Liver (tissue), 3 donors: Measurements from ENCODE around the gene CUBN.

ENCODE experiments used
- JUND ChIP-seq, 2 donors: IDR thresholded peaks; 2 replicates each; pipeline ENCODE4 v1.6.1; 2016; ENCODE audit warnings: antibody characterized with exemption in 2 of 2
- NR2F2 ChIP-seq: IDR thresholded peaks from 2 replicates; pipeline ENCODE4 v1.6.1; 2016; ENCODE audit warnings: antibody characterized with exemption
- RAD21 ChIP-seq, 2 donors: IDR thresholded peaks; 2 replicates each; pipeline ENCODE4 v1.6.1; 2016; ENCODE audit warnings: antibody characterized with exemption in 2 of 2, mild to moderate bottlenecking in 2 of 2
- TF ChIP-seq, protein P1 (sequence below): IDR thresholded peaks from 2 replicates; pipeline ENCODE4 v1.6.1; 2016; ENCODE audit warnings: antibody characterized with exemption
- TF ChIP-seq, protein P2 (sequence below): fragments of 150-350 bp; IDR thresholded peaks from 2 replicates; pipeline ENCODE4 v1.5.1; 2017; ENCODE audit warnings: improper control_type of control experiment, low read depth, low read length; ENCODE audit not compliant: missing input control
- TF ChIP-seq, protein P3 (sequence below): IDR thresholded peaks from 2 replicates; pipeline ENCODE4 v1.6.1; 2016; ENCODE audit warnings: antibody characterized with exemption, mild to moderate bottlenecking
- donor health status: healthy.
- donor health status: healthy.

DNA sequence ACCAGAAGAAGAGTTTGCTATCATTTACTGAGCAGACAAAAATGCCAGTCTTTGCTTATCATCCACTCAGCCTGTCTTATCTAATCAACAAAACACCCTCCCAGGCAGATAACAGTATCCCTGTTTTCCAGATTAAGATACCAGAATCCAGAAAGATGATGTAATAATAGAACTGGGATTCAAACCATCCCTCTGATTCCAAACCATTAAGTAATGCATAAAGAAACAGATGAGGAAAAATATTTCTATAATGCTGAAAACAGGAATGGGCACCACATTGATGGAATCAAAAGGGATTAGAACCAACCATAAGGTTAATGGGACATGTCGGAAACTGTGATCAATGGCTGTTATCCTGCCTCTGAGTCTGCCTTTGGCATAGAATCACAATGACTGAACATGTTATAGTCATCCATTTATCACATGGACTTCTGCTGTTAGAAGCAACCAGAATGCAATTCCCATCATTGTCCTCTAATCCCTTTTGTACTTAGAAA lies 220.3 kb downstream of the CUBN start:
- TF ChIP-seq, protein P1, sequence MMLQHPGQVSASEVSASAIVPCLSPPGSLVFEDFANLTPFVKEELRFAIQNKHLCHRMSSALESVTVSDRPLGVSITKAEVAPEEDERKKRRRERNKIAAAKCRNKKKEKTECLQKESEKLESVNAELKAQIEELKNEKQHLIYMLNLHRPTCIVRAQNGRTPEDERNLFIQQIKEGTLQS = no peak
- TF ChIP-seq NR2F2 (no peak), RAD21 (IDR thresholded peaks at IDR 0.05) (no peak), JUND (IDR thresholded peaks at IDR 0.05) (no peak)
- TF ChIP-seq, protein P2, sequence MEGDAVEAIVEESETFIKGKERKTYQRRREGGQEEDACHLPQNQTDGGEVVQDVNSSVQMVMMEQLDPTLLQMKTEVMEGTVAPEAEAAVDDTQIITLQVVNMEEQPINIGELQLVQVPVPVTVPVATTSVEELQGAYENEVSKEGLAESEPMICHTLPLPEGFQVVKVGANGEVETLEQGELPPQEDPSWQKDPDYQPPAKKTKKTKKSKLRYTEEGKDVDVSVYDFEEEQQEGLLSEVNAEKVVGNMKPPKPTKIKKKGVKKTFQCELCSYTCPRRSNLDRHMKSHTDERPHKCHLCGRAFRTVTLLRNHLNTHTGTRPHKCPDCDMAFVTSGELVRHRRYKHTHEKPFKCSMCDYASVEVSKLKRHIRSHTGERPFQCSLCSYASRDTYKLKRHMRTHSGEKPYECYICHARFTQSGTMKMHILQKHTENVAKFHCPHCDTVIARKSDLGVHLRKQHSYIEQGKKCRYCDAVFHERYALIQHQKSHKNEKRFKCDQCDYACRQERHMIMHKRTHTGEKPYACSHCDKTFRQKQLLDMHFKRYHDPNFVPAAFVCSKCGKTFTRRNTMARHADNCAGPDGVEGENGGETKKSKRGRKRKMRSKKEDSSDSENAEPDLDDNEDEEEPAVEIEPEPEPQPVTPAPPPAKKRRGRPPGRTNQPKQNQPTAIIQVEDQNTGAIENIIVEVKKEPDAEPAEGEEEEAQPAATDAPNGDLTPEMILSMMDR = no peak
- TF ChIP-seq, protein P3, sequence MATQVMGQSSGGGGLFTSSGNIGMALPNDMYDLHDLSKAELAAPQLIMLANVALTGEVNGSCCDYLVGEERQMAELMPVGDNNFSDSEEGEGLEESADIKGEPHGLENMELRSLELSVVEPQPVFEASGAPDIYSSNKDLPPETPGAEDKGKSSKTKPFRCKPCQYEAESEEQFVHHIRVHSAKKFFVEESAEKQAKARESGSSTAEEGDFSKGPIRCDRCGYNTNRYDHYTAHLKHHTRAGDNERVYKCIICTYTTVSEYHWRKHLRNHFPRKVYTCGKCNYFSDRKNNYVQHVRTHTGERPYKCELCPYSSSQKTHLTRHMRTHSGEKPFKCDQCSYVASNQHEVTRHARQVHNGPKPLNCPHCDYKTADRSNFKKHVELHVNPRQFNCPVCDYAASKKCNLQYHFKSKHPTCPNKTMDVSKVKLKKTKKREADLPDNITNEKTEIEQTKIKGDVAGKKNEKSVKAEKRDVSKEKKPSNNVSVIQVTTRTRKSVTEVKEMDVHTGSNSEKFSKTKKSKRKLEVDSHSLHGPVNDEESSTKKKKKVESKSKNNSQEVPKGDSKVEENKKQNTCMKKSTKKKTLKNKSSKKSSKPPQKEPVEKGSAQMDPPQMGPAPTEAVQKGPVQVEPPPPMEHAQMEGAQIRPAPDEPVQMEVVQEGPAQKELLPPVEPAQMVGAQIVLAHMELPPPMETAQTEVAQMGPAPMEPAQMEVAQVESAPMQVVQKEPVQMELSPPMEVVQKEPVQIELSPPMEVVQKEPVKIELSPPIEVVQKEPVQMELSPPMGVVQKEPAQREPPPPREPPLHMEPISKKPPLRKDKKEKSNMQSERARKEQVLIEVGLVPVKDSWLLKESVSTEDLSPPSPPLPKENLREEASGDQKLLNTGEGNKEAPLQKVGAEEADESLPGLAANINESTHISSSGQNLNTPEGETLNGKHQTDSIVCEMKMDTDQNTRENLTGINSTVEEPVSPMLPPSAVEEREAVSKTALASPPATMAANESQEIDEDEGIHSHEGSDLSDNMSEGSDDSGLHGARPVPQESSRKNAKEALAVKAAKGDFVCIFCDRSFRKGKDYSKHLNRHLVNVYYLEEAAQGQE = no peak
